Neural progenitor cell (in vitro differentiated cells): ENCODE data around the gene CSKMT.
A peak's percentile ranks its signal among the peaks of the same experiment; 100 is the strongest.

Experiments used
- EZH2phosphoT487 ChIP-seq: fragments of 200-600 bp; sonication (generic); IDR thresholded peaks from 2 replicates; pipeline ENCODE4 v1.6.1; 2017; ENCODE audit warnings: antibody characterized with exemption
- TF ChIP-seq, protein P1 (sequence below): fragments of 200-600 bp; sonication (generic); IDR thresholded peaks from 2 replicates; pipeline ENCODE4 v1.5.1; 2017; ENCODE audit warnings: antibody characterized with exemption, mild to moderate bottlenecking

DNA sequence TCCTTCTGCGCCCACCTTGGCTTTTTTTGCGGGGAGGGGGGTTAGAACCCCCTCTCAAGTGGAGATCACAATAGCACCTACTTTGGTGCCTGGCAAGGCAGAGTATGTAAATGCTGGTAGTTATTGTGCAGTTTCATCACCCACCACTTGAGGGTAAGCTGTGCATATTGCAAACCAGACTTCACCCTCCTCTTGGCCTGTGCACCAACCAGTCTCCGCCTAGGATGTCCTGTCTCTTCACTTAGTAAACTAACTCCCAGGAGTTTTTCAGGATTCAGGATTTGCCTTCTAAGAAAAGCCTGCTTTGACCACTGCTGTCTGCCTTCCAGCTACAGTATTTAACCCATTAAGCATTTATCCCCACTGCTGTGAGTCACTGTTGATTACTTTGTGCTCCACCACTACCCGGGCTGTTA lies 15.7 kb downstream of the CSKMT start:
- TF ChIP-seq, protein P1, sequence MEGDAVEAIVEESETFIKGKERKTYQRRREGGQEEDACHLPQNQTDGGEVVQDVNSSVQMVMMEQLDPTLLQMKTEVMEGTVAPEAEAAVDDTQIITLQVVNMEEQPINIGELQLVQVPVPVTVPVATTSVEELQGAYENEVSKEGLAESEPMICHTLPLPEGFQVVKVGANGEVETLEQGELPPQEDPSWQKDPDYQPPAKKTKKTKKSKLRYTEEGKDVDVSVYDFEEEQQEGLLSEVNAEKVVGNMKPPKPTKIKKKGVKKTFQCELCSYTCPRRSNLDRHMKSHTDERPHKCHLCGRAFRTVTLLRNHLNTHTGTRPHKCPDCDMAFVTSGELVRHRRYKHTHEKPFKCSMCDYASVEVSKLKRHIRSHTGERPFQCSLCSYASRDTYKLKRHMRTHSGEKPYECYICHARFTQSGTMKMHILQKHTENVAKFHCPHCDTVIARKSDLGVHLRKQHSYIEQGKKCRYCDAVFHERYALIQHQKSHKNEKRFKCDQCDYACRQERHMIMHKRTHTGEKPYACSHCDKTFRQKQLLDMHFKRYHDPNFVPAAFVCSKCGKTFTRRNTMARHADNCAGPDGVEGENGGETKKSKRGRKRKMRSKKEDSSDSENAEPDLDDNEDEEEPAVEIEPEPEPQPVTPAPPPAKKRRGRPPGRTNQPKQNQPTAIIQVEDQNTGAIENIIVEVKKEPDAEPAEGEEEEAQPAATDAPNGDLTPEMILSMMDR = peak; percentile 44
- TF ChIP-seq EZH2phosphoT487 = no peak
